OCI-LY1 (cell line): ENCODE results near the gene HIC1.

Experiments used
- H2AFZ ChIP-seq: fragments of 200-600 bp; sonication (generic), shearing (Covaris generic); 2 replicates; pipeline ENCODE4 v1.6.0; 2014; ENCODE audit warnings: antibody characterized with exemption, mild to moderate bottlenecking, low read length
- H3F3A ChIP-seq: fragments of 200-600 bp; sonication (generic), shearing (Covaris generic); 2 replicates; pipeline ENCODE4 v1.6.0; 2014; ENCODE audit warnings: mild to moderate bottlenecking, antibody characterized with exemption, low read length, moderate library complexity; ENCODE audit not compliant: insufficient read depth
- H3K27ac ChIP-seq: fragments of 200-600 bp; sonication (generic); 2 replicates; pipeline ENCODE4 v1.5.1; 2014; ENCODE audit warnings: low read length, mixed run types, mild to moderate bottlenecking, low read depth; ENCODE audit not compliant: poor library complexity, severe bottlenecking
- H3K27me3 ChIP-seq: fragments of 200-600 bp; sonication (generic); 2 replicates; pipeline ENCODE4 v1.6.0; 2014; ENCODE audit warnings: antibody characterized with exemption, mild to moderate bottlenecking, low read length, moderate library complexity; ENCODE audit not compliant: insufficient read depth
- H3K36me3 ChIP-seq: fragments of 200-600 bp; sonication (generic); 2 replicates; pipeline ENCODE4 v1.6.1; 2014; ENCODE audit warnings: mild to moderate bottlenecking, antibody characterized with exemption, low read length, moderate library complexity, mixed read lengths; ENCODE audit not compliant: insufficient read depth
- H3K4me1 ChIP-seq: fragments of 200-600 bp; sonication (generic); 2 replicates; pipeline ENCODE4 v1.5.1; 2014; ENCODE audit warnings: mild to moderate bottlenecking, low read length, moderate library complexity; ENCODE audit not compliant: insufficient read depth, severe bottlenecking
- H3K4me2 ChIP-seq: fragments of 200-600 bp; sonication (generic), shearing (Covaris generic); 2 replicates; pipeline ENCODE4 v1.6.1; 2014; ENCODE audit warnings: low read length
- H3K4me3 ChIP-seq: fragments of 200-600 bp; sonication (generic); 2 replicates; pipeline ENCODE4 v1.5.1; 2014; ENCODE audit warnings: low read length, low read depth, mild to moderate bottlenecking, mixed read lengths; ENCODE audit not compliant: poor library complexity, severe bottlenecking
- H3K79me2 ChIP-seq: fragments of 200-600 bp; shearing (Covaris generic); 2 replicates; pipeline ENCODE4 v1.6.1; 2016; ENCODE audit warnings: mixed run types, low read length, mixed read lengths; ENCODE audit not compliant: insufficient read depth
- H3K9ac ChIP-seq: fragments of 200-600 bp; sonication (generic), shearing (Covaris generic); 2 replicates; pipeline ENCODE4 v1.6.1; 2014; ENCODE audit warnings: mild to moderate bottlenecking, low read length, mixed read lengths
- H3K9me2 ChIP-seq: fragments of 200-600 bp; sonication (generic), shearing (Covaris generic); 2 replicates; pipeline ENCODE4 v1.6.1; 2014; ENCODE audit warnings: low read depth, mild to moderate bottlenecking, low read length, mixed read lengths
- H3K9me3 ChIP-seq: fragments of 200-600 bp; shearing (Covaris generic); 2 replicates; pipeline ENCODE4 v1.6.1; 2014; ENCODE audit warnings: low read length, mixed read lengths
- H4K20me1 ChIP-seq: fragments of 200-600 bp; sonication (generic), shearing (Covaris generic); 2 replicates; pipeline ENCODE4 v1.6.0; 2016; ENCODE audit warnings: mild to moderate bottlenecking, low read length; ENCODE audit not compliant: insufficient read depth
- EZH2 ChIP-seq: fragments of 200-600 bp; sonication (generic), shearing (Covaris generic); IDR thresholded peaks from 2 replicates; pipeline ENCODE4 v1.8.0; 2017; ENCODE audit warnings: borderline replicate concordance, mixed run types, mild to moderate bottlenecking, antibody characterized with exemption, low read length, moderate library complexity, mixed read lengths
- TF ChIP-seq, protein P1 (sequence below): fragments of 200-600 bp; sonication (generic), shearing (Covaris generic); IDR thresholded peaks from 2 replicates; pipeline ENCODE4 v1.5.1; 2017; ENCODE audit warnings: mild to moderate bottlenecking, antibody characterized with exemption, low read length, moderate library complexity, mixed read lengths

Gene HIC1, protein sequence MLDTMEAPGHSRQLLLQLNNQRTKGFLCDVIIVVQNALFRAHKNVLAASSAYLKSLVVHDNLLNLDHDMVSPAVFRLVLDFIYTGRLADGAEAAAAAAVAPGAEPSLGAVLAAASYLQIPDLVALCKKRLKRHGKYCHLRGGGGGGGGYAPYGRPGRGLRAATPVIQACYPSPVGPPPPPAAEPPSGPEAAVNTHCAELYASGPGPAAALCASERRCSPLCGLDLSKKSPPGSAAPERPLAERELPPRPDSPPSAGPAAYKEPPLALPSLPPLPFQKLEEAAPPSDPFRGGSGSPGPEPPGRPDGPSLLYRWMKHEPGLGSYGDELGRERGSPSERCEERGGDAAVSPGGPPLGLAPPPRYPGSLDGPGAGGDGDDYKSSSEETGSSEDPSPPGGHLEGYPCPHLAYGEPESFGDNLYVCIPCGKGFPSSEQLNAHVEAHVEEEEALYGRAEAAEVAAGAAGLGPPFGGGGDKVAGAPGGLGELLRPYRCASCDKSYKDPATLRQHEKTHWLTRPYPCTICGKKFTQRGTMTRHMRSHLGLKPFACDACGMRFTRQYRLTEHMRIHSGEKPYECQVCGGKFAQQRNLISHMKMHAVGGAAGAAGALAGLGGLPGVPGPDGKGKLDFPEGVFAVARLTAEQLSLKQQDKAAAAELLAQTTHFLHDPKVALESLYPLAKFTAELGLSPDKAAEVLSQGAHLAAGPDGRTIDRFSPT

DNA sequence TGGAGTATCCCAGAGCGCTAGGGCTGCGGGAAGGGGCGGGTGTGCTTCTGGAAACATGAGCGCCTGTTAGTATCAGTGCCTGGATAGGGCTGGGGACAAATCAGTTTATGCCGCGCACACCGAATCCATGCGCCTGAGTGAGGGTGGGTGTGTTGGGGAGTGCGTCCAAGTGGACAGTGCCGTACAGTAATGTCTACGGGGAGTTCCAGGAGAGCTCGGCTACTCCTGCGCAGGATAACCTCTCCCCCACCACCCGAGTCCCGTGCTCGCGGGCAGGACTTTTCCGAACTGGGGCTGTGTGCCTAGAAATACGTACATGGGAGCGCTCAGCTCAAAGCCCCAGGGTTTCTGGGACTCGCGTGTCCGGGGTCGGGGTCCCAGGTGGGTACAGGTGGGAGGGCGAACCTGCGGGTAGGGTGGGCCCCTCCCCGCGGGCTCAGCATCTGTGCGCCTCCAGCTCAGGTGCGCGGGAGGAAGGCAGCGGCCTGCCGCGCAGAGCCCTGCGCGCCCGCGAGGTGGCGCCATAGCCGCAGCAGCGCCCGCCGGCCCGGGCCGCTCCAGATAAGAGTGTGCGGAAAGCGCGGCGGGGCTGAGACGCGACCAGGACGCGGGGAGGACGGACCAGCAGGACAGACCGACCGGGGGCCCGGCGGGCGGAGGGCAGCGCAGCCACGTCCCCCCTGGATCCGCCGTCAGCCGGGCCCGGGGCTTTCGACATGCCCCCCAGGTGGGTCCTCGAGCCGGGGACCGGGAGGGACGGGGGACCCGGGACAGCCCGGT lies at the start of gene HIC1:
Gene HIC1, plus strand, starts transcription at position 592 of the 780 bp plus-strand sequence. CDS start 1,588 bp downstream, outside the sequence.
- Histone ChIP-seq H3F3A (no peaks in the 10 kb centered on the region), H3K36me3 (no peaks in the 10 kb centered on the region), H4K20me1 (no peaks in the 10 kb centered on the region), H3K9me2 (no peaks in the 10 kb centered on the region), H2AFZ (no peak within 1 kb of the TSS), H3K9ac (peak within 1 kb of the TSS; percentile 41; the same call in 1 of the 2 replicates), H3K79me2 (no peaks in the 10 kb centered on the region), H3K27me3 (no peaks in the 10 kb centered on the region), H3K4me2 (peak within 1 kb of the TSS; percentile 77), H3K4me1 (peaks cover 55% of the 10 kb centered on the region), H3K4me3 (peak within 1 kb of the TSS; percentile 67), H3K27ac (no peak within 1 kb of the TSS), H3K9me3 (no peaks in the 10 kb centered on the region)
- TF ChIP-seq EZH2: no peak
- TF ChIP-seq, protein P1, sequence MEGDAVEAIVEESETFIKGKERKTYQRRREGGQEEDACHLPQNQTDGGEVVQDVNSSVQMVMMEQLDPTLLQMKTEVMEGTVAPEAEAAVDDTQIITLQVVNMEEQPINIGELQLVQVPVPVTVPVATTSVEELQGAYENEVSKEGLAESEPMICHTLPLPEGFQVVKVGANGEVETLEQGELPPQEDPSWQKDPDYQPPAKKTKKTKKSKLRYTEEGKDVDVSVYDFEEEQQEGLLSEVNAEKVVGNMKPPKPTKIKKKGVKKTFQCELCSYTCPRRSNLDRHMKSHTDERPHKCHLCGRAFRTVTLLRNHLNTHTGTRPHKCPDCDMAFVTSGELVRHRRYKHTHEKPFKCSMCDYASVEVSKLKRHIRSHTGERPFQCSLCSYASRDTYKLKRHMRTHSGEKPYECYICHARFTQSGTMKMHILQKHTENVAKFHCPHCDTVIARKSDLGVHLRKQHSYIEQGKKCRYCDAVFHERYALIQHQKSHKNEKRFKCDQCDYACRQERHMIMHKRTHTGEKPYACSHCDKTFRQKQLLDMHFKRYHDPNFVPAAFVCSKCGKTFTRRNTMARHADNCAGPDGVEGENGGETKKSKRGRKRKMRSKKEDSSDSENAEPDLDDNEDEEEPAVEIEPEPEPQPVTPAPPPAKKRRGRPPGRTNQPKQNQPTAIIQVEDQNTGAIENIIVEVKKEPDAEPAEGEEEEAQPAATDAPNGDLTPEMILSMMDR: peak; percentile 79

DNA sequence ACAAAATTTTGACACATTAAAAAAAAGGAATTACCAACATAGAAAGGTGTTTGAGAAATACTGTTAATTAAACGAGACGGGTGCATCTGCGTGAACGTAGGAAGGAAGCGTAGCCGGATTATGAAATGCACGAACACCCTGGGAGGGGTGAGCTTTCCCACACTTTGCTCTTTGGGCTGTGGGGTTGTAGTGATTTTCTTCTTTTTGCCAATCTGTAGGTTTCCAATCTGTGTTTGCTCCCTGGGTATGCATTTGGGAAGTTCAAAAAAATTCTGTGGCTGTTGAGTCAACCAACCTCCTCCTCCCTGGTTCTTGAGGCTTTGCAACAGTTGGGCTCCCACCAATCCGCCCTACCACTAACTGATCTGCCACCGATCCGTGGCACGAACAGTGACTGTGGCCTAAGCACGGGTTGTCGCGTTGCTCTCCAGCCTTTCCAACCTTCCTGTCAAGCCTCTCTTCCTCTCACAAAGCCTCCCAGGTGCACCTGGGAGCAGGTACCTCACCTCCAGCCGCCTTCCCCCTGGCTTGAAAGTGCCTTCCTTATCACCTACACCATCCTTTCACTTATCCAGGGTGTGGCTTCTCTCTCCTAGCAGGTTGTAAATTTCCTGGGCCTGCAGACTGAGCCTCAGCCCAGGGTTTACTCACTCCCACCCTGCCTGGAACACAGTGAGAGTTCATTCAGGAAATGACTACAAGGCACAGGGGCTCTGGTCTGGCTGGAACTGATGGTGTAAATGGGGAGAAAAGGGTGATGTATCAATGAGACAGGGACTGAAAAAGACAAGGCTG lies 46.4 kb upstream of the HIC1 start:
- Histone ChIP-seq H3K27ac (no peak overlapping the region), H2AFZ (no peak overlapping the region), H3K36me3 (no peaks in the 10 kb centered on the region; the same call in 1 of the 2 replicates), H3K9me3 (no peaks in the 10 kb centered on the region), H3K4me3 (no peak overlapping the region), H3K79me2 (no peaks in the 10 kb centered on the region), H3K4me2 (no peak overlapping the region), H3K27me3 (peaks cover 13% of the 10 kb centered on the region; the same call in 1 of the 2 replicates), H3K9me2 (no peaks in the 10 kb centered on the region), H3K9ac (no peak overlapping the region), H4K20me1 (no peaks in the 10 kb centered on the region), H3F3A (no peaks in the 10 kb centered on the region), H3K4me1 (no peaks in the 10 kb centered on the region)
- TF ChIP-seq, protein P1: no peak
- no peak for TF ChIP-seq EZH2

DNA sequence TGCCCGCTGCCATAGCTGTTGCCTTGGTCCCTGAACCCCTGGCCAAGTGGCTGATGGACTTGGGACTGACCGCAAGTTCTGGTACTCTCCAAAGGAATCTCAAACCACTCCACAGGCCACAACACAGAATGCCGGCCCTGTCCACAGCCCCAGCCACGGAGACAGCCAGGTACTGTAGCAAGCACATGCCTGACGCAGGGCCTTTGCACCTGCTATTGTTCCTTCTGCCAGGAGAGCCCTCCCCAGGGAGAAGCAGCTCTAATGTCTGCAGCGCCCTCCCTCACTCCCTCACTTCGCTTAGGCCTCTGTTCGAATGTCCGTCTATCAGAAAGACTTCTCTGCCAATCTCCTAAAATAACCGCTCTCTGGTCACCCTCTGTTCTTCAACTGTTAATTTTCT lies 45.2 kb upstream of the HIC1 start:
- H4K20me1 ChIP-seq: no peaks in the 10 kb centered on the region
- no peaks in the 10 kb centered on the region; the same call in 1 of the 2 replicates for H3K36me3 ChIP-seq
- H3K4me2 ChIP-seq: no peak overlapping the region
- no peaks in the 10 kb centered on the region for H3F3A ChIP-seq
- no peak overlapping the region for H3K9ac ChIP-seq
- H3K9me2 ChIP-seq: no peaks in the 10 kb centered on the region
- H3K27ac ChIP-seq: no peak overlapping the region
- H3K4me1 ChIP-seq: no peaks in the 10 kb centered on the region
- no peak overlapping the region for H3K4me3 ChIP-seq
- no peaks in the 10 kb centered on the region for H3K9me3 ChIP-seq
- no peaks in the 10 kb centered on the region for H3K79me2 ChIP-seq
- H3K27me3 ChIP-seq: peaks cover 22% of the 10 kb centered on the region; the same call in 1 of the 2 replicates
- H2AFZ ChIP-seq: no peak overlapping the region
- TF ChIP-seq, protein P1: no peak
- TF ChIP-seq EZH2: no peak
